GM19240 (cell line): ENCODE measurements around the gene AIG1.
"Not testable (repeated sequence)": the region's sequence is repeated elsewhere in the genome, so short reads cannot be mapped to it uniquely, and the experiment has no call there.

Experiments used
- DNase-seq: peaks from one replicate; pipeline ENCODE4 v3.0.0; 2011; ENCODE audit warnings: low spot score; ENCODE audit not compliant: insufficient read length

Gene AIG1

GRCh38 chr6:143055891-143056290 lies 4.8 kb upstream of the AIG1 start:
- no peak for DNase-seq

- DNase-seq: no peak
Observed at GRCh38 chr6:143058987-143059386, 1.7 kb upstream of the AIG1 start.

GRCh38 chr6:143059663-143060353 lies 881 bp upstream of the AIG1 start:
- no peak for DNase-seq

GRCh38 chr6:143060354-143060805 lies 309 bp upstream of the AIG1 start:
- peak; percentile 50 for DNase-seq

GRCh38 chr6:143061597-143062385 lies 1.1 kb downstream of the AIG1 start:
- no peak for DNase-seq

- DNase-seq: no peak
Observed at GRCh38 chr6:143062551-143062950, 1.9 kb downstream of the AIG1 start.

GRCh38 chr6:143063631-143064030 lies 2.9 kb downstream of the AIG1 start:
- no peak for DNase-seq

- no peak for DNase-seq
Observed at GRCh38 chr6:143064271-143064670, 3.6 kb downstream of the AIG1 start.

GRCh38 chr6:143064951-143065683 lies 4.4 kb downstream of the AIG1 start:
- DNase-seq: no peak

GRCh38 chr6:143068001-143068400 lies 7.3 kb downstream of the AIG1 start:
- DNase-seq: no peak

GRCh38 chr6:143074101-143074500 lies 13.4 kb downstream of the AIG1 start:
- no peak for DNase-seq

- DNase-seq: no peak
Observed at GRCh38 chr6:143074670-143075318, 14.1 kb downstream of the AIG1 start.

GRCh38 chr6:143078468-143079324 lies 18.0 kb downstream of the AIG1 start:
- no peak for DNase-seq

GRCh38 chr6:143079325-143079640 lies 18.6 kb downstream of the AIG1 start:
- DNase-seq: no peak

- not testable (repeated sequence) for DNase-seq
Observed at GRCh38 chr6:143082274-143082673, 21.6 kb downstream of the AIG1 start.

GRCh38 chr6:143084019-143084418 lies 23.3 kb downstream of the AIG1 start:
- not testable (repeated sequence) for DNase-seq

GRCh38 chr6:143087335-143087734 lies 26.6 kb downstream of the AIG1 start:
- DNase-seq: not testable (repeated sequence)

- DNase-seq: no peak
Observed at GRCh38 chr6:143087856-143088255, 27.2 kb downstream of the AIG1 start.

GRCh38 chr6:143090314-143091044 lies 29.8 kb downstream of the AIG1 start:
- DNase-seq: no peak

GRCh38 chr6:143092768-143093167 lies 32.1 kb downstream of the AIG1 start:
- no peak for DNase-seq
